GM23338 (cell line): ENCODE measurements around the gene USP21.

Experiments used
- CTCF ChIP-seq, 2 experiments: fragments of 200-600 bp in 1 of 2; sonication (generic) in 1 of 2; conservative IDR thresholded peaks; 2 replicates each; pipeline versions ENCODE4 v1.5.1 to v1.6.1; 2016 to 2017; ENCODE audit warnings: antibody characterized with exemption in 2 of 2, low read depth in 2 of 2, mild to moderate bottlenecking in 2 of 2, moderate library complexity in 1 of 2
- ETS1 ChIP-seq: IDR thresholded peaks from 2 replicates; pipeline ENCODE4 v1.6.1; 2016; ENCODE audit warnings: antibody characterized with exemption
- EZH2 ChIP-seq: fragments of 200-600 bp; sonication (generic); IDR thresholded peaks from one replicate; pipeline ENCODE4 v1.8.0; 2017; ENCODE audit warnings: antibody characterized with exemption, mild to moderate bottlenecking, low read depth; ENCODE audit not compliant: unreplicated experiment
- EZH2phosphoT487 ChIP-seq: fragments of 200-600 bp; sonication (generic); IDR thresholded peaks from one replicate; pipeline ENCODE4 v1.8.1; 2018; ENCODE audit warnings: antibody characterized with exemption; ENCODE audit not compliant: unreplicated experiment
- NANOG ChIP-seq: IDR thresholded peaks from 2 replicates; pipeline ENCODE4 v1.6.1; 2016; ENCODE audit warnings: antibody characterized with exemption, borderline replicate concordance
- POLR2AphosphoS5 ChIP-seq: IDR thresholded peaks from 2 replicates; pipeline ENCODE4 v1.6.1; 2016; ENCODE audit warnings: antibody characterized with exemption, low read depth
- REST ChIP-seq: IDR thresholded peaks from one replicate; pipeline ENCODE4 v1.6.1; 2018; ENCODE audit warnings: antibody characterized with exemption; ENCODE audit not compliant: unreplicated experiment

- no peak for TF ChIP-seq NANOG
- TF ChIP-seq CTCF (conservative IDR thresholded peaks at IDR 0.05; ENCODE audit: low read depth in 2 of 2): no peak
- no peak for TF ChIP-seq POLR2AphosphoS5
- no peak for TF ChIP-seq ETS1
- no peak for TF ChIP-seq EZH2phosphoT487
- no peak for TF ChIP-seq EZH2
- no peak for TF ChIP-seq REST
These were observed 16.6 kb downstream of the USP21 start for GRCh38 chr1:161175771-161176453.
